Kidney (tissue), 14 donors: ENCODE data around the gene HINFP. TPM values are rescaled to one million over a fixed set of nuclear protein-coding genes. Genes with fewer than 3 reads are reported as not detected.
A peak's percentile ranks its signal among the peaks of the same experiment; 100 is the strongest.
"Not testable (repeated sequence)": the region's sequence is repeated elsewhere in the genome, so short reads cannot be mapped to it uniquely, and the experiment has no call there.

Experiments
- DNase-seq, 5 donors: peaks; one replicate each; pipeline ENCODE4 v3.0.0-alpha.2; 2013 to 2020
- FAIRE-seq: peaks from 2 replicates; lab custom pipeline; 2012; peaks lifted over from hg19 to GRCh38; lab: Jason Lieb, UNC
- H3K27ac ChIP-seq, 2 donors: one replicate each; pipeline ENCODE4 v1.7.0; 2013; ENCODE audit warnings: low read depth in 2 of 2, low read length in 2 of 2, inconsistent platforms in 1 of 2
- H3K27me3 ChIP-seq: one replicate; pipeline ENCODE4 v1.7.1; 2013; ENCODE audit warnings: low read length, inconsistent platforms; ENCODE audit not compliant: control insufficient read depth, insufficient read depth
- H3K36me3 ChIP-seq, 3 donors: one replicate each; pipeline versions ENCODE4 v1.7.0 to v1.7.1; 2013; ENCODE audit warnings: low read length in 3 of 3, control low read depth in 1 of 3, inconsistent platforms in 1 of 3; ENCODE audit not compliant: insufficient read depth in 3 of 3, control insufficient read depth in 2 of 3
- H3K4me1 ChIP-seq, 3 donors: one replicate each; pipeline versions ENCODE4 v1.7.0 to v1.7.1; 2013; ENCODE audit warnings: low read length in 3 of 3, inconsistent platforms in 1 of 3, low read depth in 1 of 3; ENCODE audit not compliant: control insufficient read depth in 2 of 3, insufficient read depth in 2 of 3
- H3K4me3 ChIP-seq, 3 donors: one replicate each; pipeline versions ENCODE4 v1.7.0 to v1.8.1; 2013; ENCODE audit warnings: low read length in 3 of 3, control low read depth in 1 of 3, inconsistent platforms in 1 of 3
- H3K9ac ChIP-seq, 3 donors: one replicate each; pipeline versions ENCODE4 v1.7.0 to v1.7.1; 2013; ENCODE audit warnings: low read length in 3 of 3, control low read depth in 1 of 3, inconsistent platforms in 1 of 3
- H3K9me3 ChIP-seq, 3 donors: one replicate each; pipeline versions ENCODE4 v1.7.0 to v1.7.1; 2013; ENCODE audit warnings: low read length in 3 of 3, control low read depth in 1 of 3, inconsistent platforms in 1 of 3; ENCODE audit not compliant: control insufficient read depth in 2 of 3, insufficient read depth in 1 of 3
- CTCF ChIP-seq: IDR thresholded peaks from 3 replicates; pipeline ENCODE4 v1.5.1; 2012; ENCODE audit warnings: mild to moderate bottlenecking, moderate library complexity, borderline replicate concordance; ENCODE audit not compliant: insufficient read depth; ENCODE audit errors: extremely low read depth
- intact Hi-C: fragments of 100-400 bp; cut with DNase I; formaldehyde crosslinking; loops from one replicate; pipeline ENCODE4 v1.11.1; 2022
- polyA plus RNA-seq: library from polyadenylated mRNA; stranded (reverse); fragments of 350-450 nt; fragmentation: Illumina TruSeq; extraction: RNeasy Lipid Tissue Mini Kit (QIAGEN cat#74804); gene quantifications from one replicate; pipeline ENCODE4 v1.2.3, GENCODE V29; 2014; ENCODE audit warnings: low read depth, low replicate concordance; ENCODE audit not compliant: insufficient read depth
- total RNA-seq: library from RNA; stranded (reverse); fragmentation: NEBNext Ultra II Directional; extraction: Animal tissue kit (Norgen Biotek cat#: 25700); gene quantifications from one replicate; pipeline ENCODE4 v1.2.1, GENCODE V29; 2021
- donor health status: control.
- donor health status: control.
- donor health status: control.
- donor health status: control.
- donor health status: control.
- donor health status: DM: yes; HTN: yes; CAD: no.
- donor health status: Normal renal cell carcinoma (clear cell type).

Gene HINFP
- total and polyA plus RNA-seq, 2 donors from 2014 or later: 14.5 to 29.1 TPM

- Histone ChIP-seq H3K36me3 (peaks cover 4 to 10% (median 9%) of the 10 kb centered on the region in 3 donors), H3K4me1 (peaks cover 6 to 22% (median 19%) of the 10 kb centered on the region in 3 donors), H3K27ac (peak within 1 kb of the TSS; percentile 95 to 97), H3K9ac (peak within 1 kb of the TSS; percentile 82 to 90 (median 88)), H3K9me3 (no peaks in the 10 kb centered on the region), H3K4me3 (peak within 1 kb of the TSS; percentile 71 to 97 (median 91)), H3K27me3 (no peaks in the 10 kb centered on the region)
- intact Hi-C loops: no loop called here
- peak; percentile 94 to 98 (median 94) for DNase-seq
- no peak for TF ChIP-seq CTCF
- peak; percentile 38 for FAIRE-seq
Measured at GRCh38 chr11:119101759-119102423, 19.5 kb upstream of the HINFP start, which contains the start of gene DPAGT1. Gene DPAGT1 (minus strand): TSS chr11:119101853. CDS start chr11:119101655, 198 bp downstream.

DNA sequence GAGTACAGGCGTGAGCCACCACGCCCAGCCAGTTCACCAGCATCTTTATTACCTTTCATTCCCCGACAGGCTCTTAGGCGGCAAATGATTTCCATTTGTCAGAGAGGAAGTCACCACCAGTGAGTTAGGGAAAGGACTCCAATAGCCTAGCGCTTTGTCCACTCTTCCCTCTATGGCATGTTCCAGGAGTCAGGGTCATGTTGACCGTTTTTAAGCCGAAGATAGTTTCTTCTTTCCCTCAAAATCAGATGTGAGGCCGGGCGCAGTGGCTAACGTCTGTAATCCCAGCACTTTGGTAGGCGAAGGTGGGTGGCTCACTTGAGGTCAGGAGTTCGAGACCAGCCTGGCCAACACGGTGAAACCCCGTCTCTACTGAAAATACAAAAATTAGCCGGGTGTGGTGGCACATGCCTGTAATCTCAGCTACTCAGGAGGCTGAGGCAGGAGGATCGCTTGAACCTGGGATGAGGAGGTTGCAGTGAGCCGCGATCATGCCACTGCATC is 18.2 kb upstream of the HINFP start:
- H3K4me1 ChIP-seq: peaks cover 6 to 26% (median 20%) of the 10 kb centered on the region in 3 donors
- H3K9me3 ChIP-seq, H3K27me3 ChIP-seq, H3K36me3 ChIP-seq, intact Hi-C loops, FAIRE-seq, DNase-seq: not testable (repeated sequence)
- H3K4me3 ChIP-seq: peak overlapping the region in 1 of 3 donors; percentile 71
- peak overlapping the region in 1 of 3 donors; percentile 82 for H3K9ac ChIP-seq
- H3K27ac ChIP-seq: peak overlapping the region in 1 of 2 donors; percentile 59

GRCh38 chr11:119103793-119104192 is 17.6 kb upstream of the HINFP start:
- DNase-seq (peak in 1 of 5 donors; percentile 36), FAIRE-seq (no peak)
- no peak for TF ChIP-seq CTCF
- Histone ChIP-seq H3K36me3 (peaks cover 0 to under 1% (median 0%) of the 10 kb centered on the region in 3 donors), H3K27me3 (no peaks in the 10 kb centered on the region), H3K4me3 (no peak overlapping the region), H3K9me3 (no peaks in the 10 kb centered on the region), H3K4me1 (peaks cover 6 to 31% (median 26%) of the 10 kb centered on the region in 3 donors), H3K27ac (no peak overlapping the region), H3K9ac (no peak overlapping the region)
- intact Hi-C loops: no loop called here
